PFSK-1 (cell line): ENCODE measurements around the gene S100A3.

ENCODE experiments used
- POLR2AphosphoS5 ChIP-seq: IDR thresholded peaks from 2 replicates; pipeline ENCODE4 v1.6.1; 2012; ENCODE audit warnings: low read depth, mild to moderate bottlenecking, control low read depth, low read length, moderate library complexity
- TF ChIP-seq, protein P1 (sequence below), 2 experiments: IDR thresholded peaks; 2 replicates each; pipeline versions ENCODE4 v1.6.1 to v1.8.0; 2011 to 2012; ENCODE audit warnings: low read depth in 2 of 2, low read length in 2 of 2, control low read depth in 1 of 2, inconsistent platforms in 1 of 2, mild to moderate bottlenecking in 1 of 2, moderate library complexity in 1 of 2; ENCODE audit not compliant: insufficient read depth in 1 of 2

GRCh38 chr1:153571706-153572105 lies 22.6 kb upstream of the S100A3 start:
- TF ChIP-seq, protein P1, sequence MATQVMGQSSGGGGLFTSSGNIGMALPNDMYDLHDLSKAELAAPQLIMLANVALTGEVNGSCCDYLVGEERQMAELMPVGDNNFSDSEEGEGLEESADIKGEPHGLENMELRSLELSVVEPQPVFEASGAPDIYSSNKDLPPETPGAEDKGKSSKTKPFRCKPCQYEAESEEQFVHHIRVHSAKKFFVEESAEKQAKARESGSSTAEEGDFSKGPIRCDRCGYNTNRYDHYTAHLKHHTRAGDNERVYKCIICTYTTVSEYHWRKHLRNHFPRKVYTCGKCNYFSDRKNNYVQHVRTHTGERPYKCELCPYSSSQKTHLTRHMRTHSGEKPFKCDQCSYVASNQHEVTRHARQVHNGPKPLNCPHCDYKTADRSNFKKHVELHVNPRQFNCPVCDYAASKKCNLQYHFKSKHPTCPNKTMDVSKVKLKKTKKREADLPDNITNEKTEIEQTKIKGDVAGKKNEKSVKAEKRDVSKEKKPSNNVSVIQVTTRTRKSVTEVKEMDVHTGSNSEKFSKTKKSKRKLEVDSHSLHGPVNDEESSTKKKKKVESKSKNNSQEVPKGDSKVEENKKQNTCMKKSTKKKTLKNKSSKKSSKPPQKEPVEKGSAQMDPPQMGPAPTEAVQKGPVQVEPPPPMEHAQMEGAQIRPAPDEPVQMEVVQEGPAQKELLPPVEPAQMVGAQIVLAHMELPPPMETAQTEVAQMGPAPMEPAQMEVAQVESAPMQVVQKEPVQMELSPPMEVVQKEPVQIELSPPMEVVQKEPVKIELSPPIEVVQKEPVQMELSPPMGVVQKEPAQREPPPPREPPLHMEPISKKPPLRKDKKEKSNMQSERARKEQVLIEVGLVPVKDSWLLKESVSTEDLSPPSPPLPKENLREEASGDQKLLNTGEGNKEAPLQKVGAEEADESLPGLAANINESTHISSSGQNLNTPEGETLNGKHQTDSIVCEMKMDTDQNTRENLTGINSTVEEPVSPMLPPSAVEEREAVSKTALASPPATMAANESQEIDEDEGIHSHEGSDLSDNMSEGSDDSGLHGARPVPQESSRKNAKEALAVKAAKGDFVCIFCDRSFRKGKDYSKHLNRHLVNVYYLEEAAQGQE (IDR thresholded peaks at IDR 0.05; ENCODE audit: insufficient read depth in 1 of 2, low read depth in 2 of 2, low read length in 2 of 2): no peak
- no peak for TF ChIP-seq POLR2AphosphoS5
